KMS-11 (cell line): ENCODE measurements around the gene MRTFB.
A peak's percentile ranks its signal among the peaks of the same experiment; 100 is the strongest.

Source experiments
- H2AFZ ChIP-seq: fragments of 200-600 bp; sonication (generic); 2 replicates; pipeline ENCODE4 v1.6.1; 2016; ENCODE audit warnings: antibody characterized with exemption, mixed run types, low read depth
- H3K27ac ChIP-seq: fragments of 200-600 bp; sonication (generic); 2 replicates; pipeline ENCODE4 v1.6.1; 2016; ENCODE audit warnings: mild to moderate bottlenecking, mixed run types
- H3K27me3 ChIP-seq: fragments of 200-600 bp; sonication (generic); 2 replicates; pipeline ENCODE4 v1.6.1; 2017; ENCODE audit warnings: mild to moderate bottlenecking, low read depth, mixed run types, moderate library complexity; ENCODE audit not compliant: insufficient read depth
- H3K36me3 ChIP-seq: fragments of 200-600 bp; sonication (generic); 2 replicates; pipeline ENCODE4 v1.6.1; 2017; ENCODE audit warnings: mild to moderate bottlenecking, mixed run types; ENCODE audit not compliant: insufficient read depth
- H3K4me1 ChIP-seq: fragments of 200-600 bp; sonication (generic); 2 replicates; pipeline ENCODE4 v1.6.1; 2016; ENCODE audit warnings: mild to moderate bottlenecking, low read depth, mixed run types; ENCODE audit not compliant: poor library complexity, severe bottlenecking
- H3K4me2 ChIP-seq: fragments of 200-600 bp; sonication (generic); 2 replicates; pipeline ENCODE4 v1.7.0; 2016; ENCODE audit warnings: mild to moderate bottlenecking, mixed run types
- H3K4me3 ChIP-seq: fragments of 200-600 bp; sonication (generic); IDR thresholded peaks from 2 replicates; pipeline ENCODE4 v1.6.1; 2017; ENCODE audit warnings: low read depth, low read length, mixed read lengths; ENCODE audit not compliant: insufficient read depth
- H3K79me2 ChIP-seq: fragments of 200-600 bp; sonication (generic); 2 replicates; pipeline ENCODE4 v1.6.1; 2016; ENCODE audit warnings: low read depth, mixed run types; ENCODE audit not compliant: insufficient read depth
- H3K9ac ChIP-seq: fragments of 200-600 bp; sonication (generic); 2 replicates; pipeline ENCODE4 v1.6.1; 2016; ENCODE audit warnings: mild to moderate bottlenecking, mixed run types
- H4K20me1 ChIP-seq: fragments of 200-600 bp; sonication (generic); 2 replicates; pipeline ENCODE4 v1.6.1; 2016; ENCODE audit warnings: mild to moderate bottlenecking, mixed run types; ENCODE audit not compliant: insufficient read depth
- TF ChIP-seq, protein P1 (sequence below): fragments of 200-600 bp; sonication (generic); conservative IDR thresholded peaks from 2 replicates; pipeline ENCODE4 v1.6.1; 2017; ENCODE audit warnings: low read depth, mild to moderate bottlenecking, antibody characterized with exemption, low read length, moderate library complexity, mixed read lengths

The MRTFB gene

DNA sequence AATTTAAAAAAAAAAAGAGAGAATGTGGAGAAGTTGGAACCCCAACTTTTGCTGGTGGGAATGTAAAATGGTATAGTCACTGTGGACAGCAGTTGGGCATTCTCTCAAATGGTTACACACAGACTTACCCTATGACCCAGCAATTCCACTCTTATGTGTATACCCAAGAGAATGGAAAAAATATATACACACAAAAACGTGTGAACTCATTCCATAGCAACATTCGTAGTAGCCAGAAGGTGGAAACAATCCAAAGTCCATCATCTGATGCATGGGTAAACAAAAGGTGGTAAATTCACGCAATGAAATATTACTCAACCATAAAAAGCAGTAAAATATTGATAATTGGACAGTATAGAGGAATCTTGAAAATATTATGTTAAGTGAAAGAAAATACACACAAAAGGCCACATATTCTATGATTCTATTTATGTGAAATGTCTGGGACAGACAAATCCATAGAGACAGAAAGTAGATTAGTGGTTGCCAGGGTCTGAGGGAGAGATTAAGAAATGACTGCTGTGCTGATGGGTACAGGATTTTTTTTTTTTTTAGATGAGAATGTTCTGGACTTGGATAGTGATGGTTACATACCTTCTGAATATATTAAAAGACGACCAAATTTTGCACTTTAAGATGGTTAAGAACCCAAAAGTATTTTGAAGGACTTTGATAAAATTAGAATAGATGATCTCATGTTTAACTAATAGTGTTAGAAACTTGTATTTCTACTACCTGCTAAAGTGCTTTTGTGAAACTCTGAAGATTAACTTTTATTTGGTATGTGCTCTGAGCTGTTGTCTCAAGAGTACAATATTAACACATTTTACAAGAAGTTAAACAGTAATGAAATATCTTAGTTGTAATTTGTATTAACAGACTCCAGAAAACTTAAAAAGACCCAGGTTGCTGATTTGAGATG lies 60.9 kb downstream of the MRTFB start:
- Histone ChIP-seq H3K27ac (peak overlapping the region; percentile 6; the same call in 1 of the 2 replicates), H3K4me1 (peaks cover 21% of the 10 kb centered on the region), H3K4me2 (peak overlapping the region; percentile 36; the same call in 1 of the 2 replicates), H3K4me3 (no peak overlapping the region), H3K79me2 (no peaks in the 10 kb centered on the region), H3K27me3 (no peaks in the 10 kb centered on the region), H3K9ac (no peak overlapping the region), H2AFZ (no peak overlapping the region), H3K36me3 (no peaks in the 10 kb centered on the region), H4K20me1 (no peaks in the 10 kb centered on the region)
- TF ChIP-seq, protein P1, sequence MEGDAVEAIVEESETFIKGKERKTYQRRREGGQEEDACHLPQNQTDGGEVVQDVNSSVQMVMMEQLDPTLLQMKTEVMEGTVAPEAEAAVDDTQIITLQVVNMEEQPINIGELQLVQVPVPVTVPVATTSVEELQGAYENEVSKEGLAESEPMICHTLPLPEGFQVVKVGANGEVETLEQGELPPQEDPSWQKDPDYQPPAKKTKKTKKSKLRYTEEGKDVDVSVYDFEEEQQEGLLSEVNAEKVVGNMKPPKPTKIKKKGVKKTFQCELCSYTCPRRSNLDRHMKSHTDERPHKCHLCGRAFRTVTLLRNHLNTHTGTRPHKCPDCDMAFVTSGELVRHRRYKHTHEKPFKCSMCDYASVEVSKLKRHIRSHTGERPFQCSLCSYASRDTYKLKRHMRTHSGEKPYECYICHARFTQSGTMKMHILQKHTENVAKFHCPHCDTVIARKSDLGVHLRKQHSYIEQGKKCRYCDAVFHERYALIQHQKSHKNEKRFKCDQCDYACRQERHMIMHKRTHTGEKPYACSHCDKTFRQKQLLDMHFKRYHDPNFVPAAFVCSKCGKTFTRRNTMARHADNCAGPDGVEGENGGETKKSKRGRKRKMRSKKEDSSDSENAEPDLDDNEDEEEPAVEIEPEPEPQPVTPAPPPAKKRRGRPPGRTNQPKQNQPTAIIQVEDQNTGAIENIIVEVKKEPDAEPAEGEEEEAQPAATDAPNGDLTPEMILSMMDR: no peak

- no peak overlapping the region for H3K4me3 ChIP-seq
- no peaks in the 10 kb centered on the region for H4K20me1 ChIP-seq
- TF ChIP-seq, protein P1: no peak
- no peaks in the 10 kb centered on the region for H3K79me2 ChIP-seq
- no peaks in the 10 kb centered on the region for H3K36me3 ChIP-seq
- H3K27me3 ChIP-seq: no peaks in the 10 kb centered on the region
- no peak overlapping the region for H3K9ac ChIP-seq
- H3K4me2 ChIP-seq: peak overlapping the region; percentile 36; the same call in 1 of the 2 replicates
- peak overlapping the region; percentile 6; the same call in 1 of the 2 replicates for H3K27ac ChIP-seq
- H2AFZ ChIP-seq: no peak overlapping the region
- H3K4me1 ChIP-seq: peaks cover 21% of the 10 kb centered on the region
Observed at GRCh38 chr16:14132696-14133048, 61.6 kb downstream of the MRTFB start.

GRCh38 chr16:14133907-14134306 lies 62.8 kb downstream of the MRTFB start:
- Histone ChIP-seq H3K36me3 (no peaks in the 10 kb centered on the region), H3K4me2 (no peak overlapping the region), H2AFZ (no peak overlapping the region), H3K27me3 (no peaks in the 10 kb centered on the region), H3K4me3 (no peak overlapping the region), H3K79me2 (no peaks in the 10 kb centered on the region), H3K27ac (no peak overlapping the region), H3K4me1 (peaks cover 21% of the 10 kb centered on the region), H3K9ac (no peak overlapping the region), H4K20me1 (no peaks in the 10 kb centered on the region)
- TF ChIP-seq, protein P1: no peak

DNA sequence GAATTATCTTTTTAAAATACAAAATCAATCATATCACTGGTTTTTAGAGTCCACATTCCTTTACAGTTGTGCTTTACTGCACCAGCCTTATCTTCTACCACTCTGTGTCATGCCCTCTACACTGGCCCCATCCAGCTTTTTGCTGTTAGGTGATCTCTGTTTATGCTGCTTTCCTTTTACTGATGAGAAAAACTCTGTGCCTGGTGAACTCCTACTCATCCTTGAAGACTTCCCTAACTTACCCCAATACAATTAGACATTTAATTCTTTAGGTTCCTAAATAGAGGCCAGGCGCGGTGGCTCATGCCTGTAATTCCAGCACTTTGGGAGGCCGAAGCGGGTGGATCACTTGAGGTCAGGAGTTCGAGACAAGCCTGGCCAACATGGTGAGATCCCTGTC lies 64.6 kb downstream of the MRTFB start:
- no peak overlapping the region for H2AFZ ChIP-seq
- H3K4me1 ChIP-seq: peaks cover 21% of the 10 kb centered on the region
- no peaks in the 10 kb centered on the region for H3K79me2 ChIP-seq
- no peak overlapping the region for H3K4me3 ChIP-seq
- H3K36me3 ChIP-seq: no peaks in the 10 kb centered on the region
- H3K27ac ChIP-seq: no peak overlapping the region
- no peaks in the 10 kb centered on the region for H4K20me1 ChIP-seq
- no peak overlapping the region for H3K4me2 ChIP-seq
- no peak overlapping the region for H3K9ac ChIP-seq
- H3K27me3 ChIP-seq: no peaks in the 10 kb centered on the region
- TF ChIP-seq, protein P1: no peak
